GM19324 (cell line): ENCODE results near the gene SMARCD2.
"Not testable (repeated sequence)": the region's sequence is repeated elsewhere in the genome, so short reads cannot be mapped to it uniquely, and the experiment has no call there.

Source experiments
- ATAC-seq: cut with Tn5 transposase; IDR thresholded peaks from one replicate; pipeline ENCODE4 v1.9.1; 2021; ENCODE audit warnings: mild to moderate bottlenecking, moderate library complexity; ENCODE audit not compliant: unreplicated experiment, low FRiP score

The SMARCD2 gene

GRCh38 chr17:63817736-63818385, 24.6 kb downstream of the SMARCD2 start:
- no peak for ATAC-seq

- ATAC-seq = no peak
Measured at GRCh38 chr17:63816669-63817068, 25.8 kb downstream of the SMARCD2 start.

GRCh38 chr17:63816123-63816522, 26.4 kb downstream of the SMARCD2 start:
- ATAC-seq = no peak

- no peak for ATAC-seq
Measured at GRCh38 chr17:63809970-63810369, 32.5 kb downstream of the SMARCD2 start.

GRCh38 chr17:63805591-63805990, 36.9 kb downstream of the SMARCD2 start:
- no peak for ATAC-seq

GRCh38 chr17:63804328-63804727, 38.2 kb downstream of the SMARCD2 start:
- no peak for ATAC-seq

GRCh38 chr17:63800783-63801182, 41.7 kb downstream of the SMARCD2 start:
- ATAC-seq = no peak

- no peak for ATAC-seq
Measured at GRCh38 chr17:63798572-63799106, 43.8 kb downstream of the SMARCD2 start.

- ATAC-seq = not testable (repeated sequence)
Measured at GRCh38 chr17:63796375-63796774, 46.1 kb downstream of the SMARCD2 start.

GRCh38 chr17:63792055-63792729, 50.3 kb downstream of the SMARCD2 start:
- no peak for ATAC-seq

- ATAC-seq = no peak
Measured at GRCh38 chr17:63790057-63790456, 52.4 kb downstream of the SMARCD2 start.

- no peak for ATAC-seq
Measured at GRCh38 chr17:63786971-63787711, 55.3 kb downstream of the SMARCD2 start.

GRCh38 chr17:63786117-63786516, 56.4 kb downstream of the SMARCD2 start:
- ATAC-seq = no peak

GRCh38 chr17:63785556-63785955, 56.9 kb downstream of the SMARCD2 start:
- no peak for ATAC-seq

GRCh38 chr17:63783522-63783921, 59.0 kb downstream of the SMARCD2 start:
- no peak for ATAC-seq
